ENCODE measurements around the gene KRTAP5-6. TPM values are rescaled to one million over a fixed set of nuclear protein-coding genes. Genes with fewer than 3 reads are reported as not detected.

Gene KRTAP5-6
- total RNA-seq, 1 donor from 2014 or later, result not detected

- peaks cover 27% of the 10 kb centered on the region for H3K36me3 Mint-ChIP-seq (ENCODE audit: low read depth)
- H3K4me1 Mint-ChIP-seq (ENCODE audit: low read depth), result peaks cover 60% of the 10 kb centered on the region
- DNase-seq (ENCODE audit: low spot score), result peak; percentile 90
- H3K27ac Mint-ChIP-seq (ENCODE audit: unreplicated experiment), result peak overlapping the region; percentile 36
- H3K9me3 Mint-ChIP-seq (ENCODE audit: low read depth), result no peaks in the 10 kb centered on the region
- peak overlapping the region; percentile 92 for H3K4me3 Mint-ChIP-seq (ENCODE audit: unreplicated experiment)
- TF ChIP-seq CTCF (IDR thresholded peaks at IDR 0.05), result no peak
- H3K27me3 Mint-ChIP-seq (ENCODE audit: low read depth), result no peaks in the 10 kb centered on the region
These were observed 50.2 kb downstream of the KRTAP5-6 start for GRCh38 chr11:1746956-1747752.

Other genes with a start within 250 kb of the KRTAP5-6 start
- 24.9 to 28.0 TPM (median 26.9 TPM) in 3 replicates for gene MOB2, start 210.4 kb upstream of the KRTAP5-6 start, total RNA-seq
- gene DUSP8, start 124.9 kb upstream of the KRTAP5-6 start, total RNA-seq, result 6.9 to 12.6 TPM (median 12.1 TPM) in 3 replicates
- not detected in 3 replicates for gene KRTAP5-1, start 111.9 kb upstream of the KRTAP5-6 start, total RNA-seq
- gene KRTAP5-2, start 98.9 kb upstream of the KRTAP5-6 start, total RNA-seq, result not detected in 3 replicates
- not detected in 3 replicates for gene KRTAP5-3, start 88.7 kb upstream of the KRTAP5-6 start, total RNA-seq
- gene KRTAP5-4, start 75.1 kb upstream of the KRTAP5-6 start, total RNA-seq, result not detected in 3 replicates
- gene KRTAP5-5, start 67.4 kb upstream of the KRTAP5-6 start, total RNA-seq, result not detected in 3 replicates
- 39.8 to 159 TPM (median 41.2 TPM) in 3 replicates for gene IFITM10, start 53.4 kb downstream of the KRTAP5-6 start, total RNA-seq
- 935 to 3,230 TPM (median 949 TPM) in 3 replicates for gene CTSD, start 66.7 kb downstream of the KRTAP5-6 start, total RNA-seq
- gene SYT8, start 137.8 kb downstream of the KRTAP5-6 start, total RNA-seq, result 7.1 to 20.4 TPM (median 7.3 TPM) in 3 replicates
- gene TNNI2, start 141.8 kb downstream of the KRTAP5-6 start, total RNA-seq, result 1.3 to 3.2 TPM (median 1.4 TPM) in 3 replicates
- gene LSP1, start 155.9 kb downstream of the KRTAP5-6 start, total RNA-seq, result 7.2 to 27.5 TPM (median 7.4 TPM) in 3 replicates
- not detected in 3 replicates for gene PRR33, start 194.7 kb downstream of the KRTAP5-6 start, total RNA-seq
- gene TNNT3, start 222.5 kb downstream of the KRTAP5-6 start, total RNA-seq, result 0.51 to 1.3 TPM in 2 of 3 replicates, not detected in the other

All from chondrocyte (in vitro differentiated cells).